Suprapubic skin (tissue), 4 donors: ENCODE data around the gene ALMS1.

ENCODE experiments used
- POLR2A ChIP-seq, 2 donors: fragments of 450-650 bp; IDR thresholded peaks; one replicate each; pipeline ENCODE4 v1.6.1; 2017; ENCODE audit warnings: antibody characterized with exemption in 2 of 2, mild to moderate bottlenecking in 2 of 2, moderate library complexity in 2 of 2
- POLR2AphosphoS5 ChIP-seq, 3 donors: sonication (generic); formaldehyde crosslinking; IDR thresholded peaks; one replicate each; pipeline ENCODE4 v1.6.1; 2017; ENCODE audit warnings: antibody characterized with exemption in 3 of 3
- TF ChIP-seq, protein P1 (sequence below), 2 donors: fragments of 200-600 bp in 1 of 2; fragments of 450-650 bp in 1 of 2; sonication (generic) in 1 of 2; IDR thresholded peaks; one replicate each; pipeline ENCODE4 v1.5.1; 2016 to 2019; ENCODE audit warnings: antibody characterized with exemption in 2 of 2, mild to moderate bottlenecking in 1 of 2, moderate library complexity in 1 of 2

DNA sequence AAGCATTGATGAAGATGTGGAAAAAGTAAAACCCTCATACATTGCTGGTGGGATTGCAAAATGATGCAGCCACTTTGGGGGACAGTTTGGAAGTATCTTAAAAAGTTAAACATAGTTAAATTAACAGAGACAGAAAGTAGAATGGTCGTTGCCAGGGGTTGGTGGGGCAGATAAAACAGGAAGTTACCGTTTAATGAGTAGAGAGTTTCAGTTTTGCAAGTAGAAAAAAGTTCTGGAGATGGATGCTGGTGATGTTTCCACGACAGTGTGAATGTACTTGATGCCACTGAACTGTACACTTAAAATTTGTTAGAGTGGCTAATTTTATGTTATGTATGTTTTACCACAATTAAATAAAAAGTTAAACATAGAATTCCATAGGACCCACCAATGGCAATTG, 47.8 kb upstream of the ALMS1 start:
- TF ChIP-seq, protein P1, sequence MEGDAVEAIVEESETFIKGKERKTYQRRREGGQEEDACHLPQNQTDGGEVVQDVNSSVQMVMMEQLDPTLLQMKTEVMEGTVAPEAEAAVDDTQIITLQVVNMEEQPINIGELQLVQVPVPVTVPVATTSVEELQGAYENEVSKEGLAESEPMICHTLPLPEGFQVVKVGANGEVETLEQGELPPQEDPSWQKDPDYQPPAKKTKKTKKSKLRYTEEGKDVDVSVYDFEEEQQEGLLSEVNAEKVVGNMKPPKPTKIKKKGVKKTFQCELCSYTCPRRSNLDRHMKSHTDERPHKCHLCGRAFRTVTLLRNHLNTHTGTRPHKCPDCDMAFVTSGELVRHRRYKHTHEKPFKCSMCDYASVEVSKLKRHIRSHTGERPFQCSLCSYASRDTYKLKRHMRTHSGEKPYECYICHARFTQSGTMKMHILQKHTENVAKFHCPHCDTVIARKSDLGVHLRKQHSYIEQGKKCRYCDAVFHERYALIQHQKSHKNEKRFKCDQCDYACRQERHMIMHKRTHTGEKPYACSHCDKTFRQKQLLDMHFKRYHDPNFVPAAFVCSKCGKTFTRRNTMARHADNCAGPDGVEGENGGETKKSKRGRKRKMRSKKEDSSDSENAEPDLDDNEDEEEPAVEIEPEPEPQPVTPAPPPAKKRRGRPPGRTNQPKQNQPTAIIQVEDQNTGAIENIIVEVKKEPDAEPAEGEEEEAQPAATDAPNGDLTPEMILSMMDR (IDR thresholded peaks at IDR 0.05): no peak
- TF ChIP-seq POLR2AphosphoS5 (IDR thresholded peaks at IDR 0.05) (no peak), POLR2A (IDR thresholded peaks at IDR 0.05) (no peak)
